Bronchial epithelial cell (primary cell): ENCODE measurements around the gene CSF1. TPM values are rescaled to one million over a fixed set of nuclear protein-coding genes. Genes with fewer than 3 reads are reported as not detected.

Experiments
- DNase-seq: peaks from one replicate; pipeline ENCODE4 v3.0.0-alpha.2; 2010; ENCODE audit warnings: low read depth
- FAIRE-seq: peaks from 2 replicates; lab custom pipeline; 2011; peaks lifted over from hg19 to GRCh38; lab: Jason Lieb, UNC
- H3K27me3 ChIP-seq: 2 replicates; pipeline ENCODE4 v1.5.1; 2011; ENCODE audit warnings: low read length; ENCODE audit not compliant: control insufficient read depth, insufficient read depth
- H3K36me3 ChIP-seq: 2 replicates; pipeline ENCODE4 v1.5.1; 2011; ENCODE audit warnings: low read length; ENCODE audit not compliant: control insufficient read depth, insufficient read depth
- H3K4me3 ChIP-seq: 2 replicates; pipeline ENCODE4 v1.5.1; 2011; ENCODE audit warnings: mild to moderate bottlenecking, low read depth, low read length, control low read depth
- CTCF ChIP-seq: IDR thresholded peaks from 2 replicates; pipeline ENCODE4 v1.5.1; 2011; ENCODE audit warnings: mild to moderate bottlenecking, moderate library complexity, low read length, control low read depth, inconsistent platforms; ENCODE audit not compliant: insufficient read depth, severe bottlenecking
- total RNA-seq: library from RNA; depleted of rRNA; stranded (reverse); fragments of >200 nt; gene quantifications from 2 replicates; pipeline ENCODE4 v1.2.1, GENCODE V29; 2014

Gene CSF1
- total RNA-seq, 1 donor from 2014 or later, result 1.1 TPM

- FAIRE-seq, result no peak
- Histone ChIP-seq H3K4me3 (no peak overlapping the region), H3K36me3 (no peaks in the 10 kb centered on the region), H3K27me3 (no peaks in the 10 kb centered on the region)
- TF ChIP-seq CTCF, result no peak
- peak; percentile 67 for DNase-seq
Measured at GRCh38 chr1:109979489-109980091, 68.9 kb downstream of the CSF1 start.

Other genes starting within 250 kb of the CSF1 start
- gene GSTM2, start 242.8 kb upstream of the CSF1 start, total RNA-seq, result 0.26 TPM in 2 replicates
- gene GSTM1, start 223.0 kb upstream of the CSF1 start, total RNA-seq, result 0.90 and 2.6 TPM in 2 replicates
- not detected in 2 replicates for gene GSTM5, start 198.6 kb upstream of the CSF1 start, total RNA-seq
- 4.7 TPM in 2 replicates for gene GSTM3, start 169.8 kb upstream of the CSF1 start, total RNA-seq
- gene EPS8L3, start 146.9 kb upstream of the CSF1 start, total RNA-seq, result not detected in 2 replicates
- 31.6 and 75.1 TPM in 2 replicates for gene AHCYL1, start 73.9 kb downstream of the CSF1 start, total RNA-seq
- 39.4 and 44.5 TPM in 2 replicates for gene STRIP1, start 123.8 kb downstream of the CSF1 start, total RNA-seq
- gene ALX3, start 159.8 kb downstream of the CSF1 start, total RNA-seq, result not detected in 2 replicates
- gene UBL4B, start 201.6 kb downstream of the CSF1 start, total RNA-seq, result not detected in 2 replicates
- 0.53 TPM in 1 of 2 replicates, not detected in the other for gene SLC6A17, start 239.6 kb downstream of the CSF1 start, total RNA-seq